Stomach (tissue), 4 donors: ENCODE data around the gene SEC62.

Experiments used
- CTCF ChIP-seq, 7 experiments: fragments of 450-650 bp in 4 of 7; fragments of 200-600 bp in 3 of 7; sonication (generic) in 3 of 7; IDR thresholded peaks; one replicate each; pipeline ENCODE4 v1.5.1; 2016 to 2019; ENCODE audit warnings: antibody characterized with exemption in 7 of 7, control low read depth in 2 of 7, mild to moderate bottlenecking in 1 of 7
- POLR2A ChIP-seq, 4 donors: fragments of 450-650 bp; IDR thresholded peaks; one replicate each; pipeline ENCODE4 v1.6.1; 2016; ENCODE audit warnings: antibody characterized with exemption in 4 of 4, control low read depth in 2 of 4, mild to moderate bottlenecking in 1 of 4, moderate library complexity in 1 of 4
- POLR2AphosphoS5 ChIP-seq, 3 donors: sonication (generic); formaldehyde crosslinking; IDR thresholded peaks; one replicate each; pipeline ENCODE4 v1.6.1; 2016; ENCODE audit warnings: antibody characterized with exemption in 3 of 3

GRCh38 chr3:170012683-170013400 is 46.2 kb downstream of the SEC62 start:
- no peak for TF ChIP-seq CTCF (IDR thresholded peaks at IDR 0.05)
- TF ChIP-seq POLR2AphosphoS5 (IDR thresholded peaks at IDR 0.05): peak in 1 of 3 donors; percentile 29
- TF ChIP-seq POLR2A (IDR thresholded peaks at IDR 0.05): no peak
